Epidermal melanocyte (primary cell): ENCODE measurements around the gene GABRR2.

Experiments
- DNase-seq: peaks from one replicate; pipeline ENCODE4 v3.0.0; 2011; ENCODE audit warnings: low spot score; ENCODE audit not compliant: insufficient read length

Gene GABRR2

GRCh38 chr6:89315249-89315885 lies at the start of gene GABRR2:
Gene GABRR2 (minus strand): TSS chr6:89315299. CDS start chr6:89315165, 134 bp downstream.
- no peak for DNase-seq

- DNase-seq = no peak
Observed at GRCh38 chr6:89364586-89364985, 49.5 kb upstream of the GABRR2 start.

DNA sequence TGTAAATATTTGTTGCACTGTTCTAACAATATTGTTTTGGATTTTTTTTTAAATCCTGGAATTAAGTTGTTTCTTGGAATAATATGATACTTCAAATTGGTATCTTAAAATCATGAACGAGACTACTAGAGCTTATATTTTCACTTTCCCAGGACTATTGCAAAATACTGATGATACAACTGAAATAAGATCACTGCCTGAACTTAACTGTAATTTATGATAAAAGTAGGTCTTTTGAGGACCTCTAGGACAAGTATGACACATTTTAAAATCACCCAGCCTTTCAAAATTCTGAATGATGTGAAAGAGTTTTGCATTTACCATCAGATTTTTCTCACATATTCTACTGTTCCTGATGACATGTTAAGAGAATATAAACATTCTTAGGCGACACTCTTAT lies 46.1 kb upstream of the GABRR2 start:
- no peak for DNase-seq

DNA sequence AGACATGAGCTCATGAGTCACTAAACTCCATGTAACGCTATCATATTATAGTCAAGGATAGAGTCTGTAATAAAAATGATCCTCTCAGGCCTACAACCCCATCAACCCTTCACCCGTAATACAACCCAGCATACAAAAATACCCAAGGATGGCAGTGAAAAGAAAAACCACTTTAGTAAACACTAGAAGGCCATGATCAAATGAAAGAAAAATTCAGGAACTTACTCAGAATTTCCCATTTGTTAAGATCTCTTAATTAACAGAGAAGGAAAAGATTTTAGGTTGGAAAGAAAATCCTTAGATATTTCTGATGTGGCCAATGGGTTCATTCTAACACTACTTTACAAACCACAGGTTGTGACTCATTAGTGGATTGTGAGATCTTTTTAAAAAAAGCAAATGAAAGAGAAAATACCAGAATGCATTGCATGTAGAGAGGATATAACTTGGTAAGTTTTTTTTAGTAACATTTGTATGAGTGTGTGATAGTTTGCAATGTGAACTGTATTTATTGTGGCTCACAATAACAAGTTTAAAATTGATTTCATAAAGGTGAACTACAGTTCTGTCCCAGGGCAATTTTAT lies 45.4 kb upstream of the GABRR2 start:
- no peak for DNase-seq

DNA sequence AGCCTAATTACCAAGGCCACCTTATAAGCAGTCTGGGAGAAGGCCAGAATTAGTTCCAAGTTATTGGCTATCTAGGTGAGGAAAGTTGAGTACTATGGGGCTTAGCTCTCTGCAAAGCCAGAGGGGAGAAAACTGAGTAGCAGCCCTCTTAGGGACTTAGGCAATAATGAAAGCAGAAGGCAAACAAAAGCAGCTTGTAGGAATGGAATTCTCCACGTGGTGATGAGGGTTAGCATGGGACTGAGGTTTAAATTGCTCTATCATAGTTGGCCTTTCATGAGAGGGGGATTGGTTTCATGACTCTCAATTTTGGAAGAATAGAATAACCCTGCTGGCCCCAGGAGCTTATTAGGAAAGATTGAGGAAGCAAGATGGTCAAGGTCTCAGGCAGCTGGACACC lies 44.5 kb upstream of the GABRR2 start:
- DNase-seq = peak; percentile 38

- no peak for DNase-seq
Observed at GRCh38 chr6:89357390-89357789, 42.3 kb upstream of the GABRR2 start.

DNA sequence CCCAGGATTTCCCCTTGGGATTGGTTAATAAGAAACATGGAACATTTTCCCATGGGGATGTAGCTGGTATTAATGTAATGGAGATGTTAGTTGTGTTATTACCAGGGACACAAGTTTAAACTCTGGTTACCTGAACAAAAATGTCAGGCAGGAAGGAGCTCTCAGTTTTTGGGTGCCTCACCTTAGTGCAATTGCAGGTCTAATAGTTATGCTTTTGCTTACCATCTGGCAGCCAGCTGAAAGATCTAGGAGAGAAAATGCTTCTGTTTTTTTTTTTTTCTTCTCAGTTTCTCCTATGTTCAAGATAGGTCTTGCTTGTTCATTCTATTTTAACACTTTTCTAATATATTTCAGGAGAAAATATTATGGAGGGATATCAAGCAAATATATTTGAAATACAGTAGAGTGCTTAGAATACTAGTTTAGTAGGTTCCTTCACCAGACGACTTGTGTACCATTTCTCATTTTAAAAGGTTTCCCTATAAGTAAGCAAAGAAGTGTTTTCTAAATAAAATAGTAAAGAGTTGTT lies 41.6 kb upstream of the GABRR2 start:
- no peak for DNase-seq

GRCh38 chr6:89355511-89356194 lies 40.6 kb upstream of the GABRR2 start:
- no peak for DNase-seq

DNA sequence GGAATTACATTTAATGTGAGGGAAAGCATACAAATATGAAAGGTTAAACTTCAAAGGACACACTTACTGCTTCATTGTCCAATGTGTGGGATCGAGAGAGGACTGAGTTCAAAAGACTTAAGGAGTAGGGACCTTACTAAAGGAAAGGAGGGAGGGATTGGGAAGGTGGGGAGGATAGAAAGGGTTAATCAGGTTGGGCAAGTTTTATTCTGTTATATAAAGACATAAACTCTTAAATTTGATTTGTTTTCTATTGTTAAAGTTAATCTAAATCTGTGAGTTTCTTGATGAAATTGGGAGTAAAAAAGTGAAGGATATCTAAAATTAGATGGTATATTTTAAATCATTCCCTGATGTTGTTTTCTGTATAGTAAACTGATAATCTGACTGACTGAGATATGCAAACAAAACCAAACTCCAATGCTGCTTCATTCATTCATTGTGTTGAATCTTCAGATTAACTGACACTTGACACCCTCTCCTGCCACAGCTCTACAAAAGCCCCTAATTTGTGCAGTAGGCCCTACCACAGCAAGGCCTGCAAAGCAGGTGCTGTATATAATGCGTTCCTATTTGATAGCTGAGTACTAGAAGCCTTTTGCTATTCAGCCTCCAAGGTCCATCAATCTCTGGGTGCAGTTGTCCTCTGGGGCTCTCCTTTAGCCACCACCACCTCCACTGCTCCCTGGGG lies 38.7 kb upstream of the GABRR2 start:
- DNase-seq = no peak

DNA sequence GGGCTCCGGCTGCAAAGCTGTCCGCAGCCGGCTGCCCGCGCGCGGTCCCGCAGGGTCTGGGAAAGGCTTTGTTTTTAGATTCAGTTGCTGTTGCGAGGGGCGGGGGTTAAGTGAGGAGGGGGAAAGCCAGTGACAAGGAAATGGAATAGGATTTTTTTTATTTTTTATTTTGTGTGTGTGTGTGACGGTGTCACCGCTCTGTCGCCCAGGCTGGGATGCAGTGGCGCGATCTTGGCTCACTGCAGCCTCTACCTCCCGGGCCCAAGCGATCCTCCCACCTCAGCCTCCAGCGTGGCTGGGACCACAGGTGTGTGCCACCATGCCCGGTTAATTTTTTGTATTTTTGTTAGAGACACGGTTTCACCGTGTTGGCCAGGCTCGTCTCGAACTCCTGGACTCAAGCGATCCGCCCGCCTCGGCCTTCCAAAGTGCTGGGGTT lies 38.0 kb upstream of the GABRR2 start:
- DNase-seq = no peak

- peak; percentile 82 for DNase-seq
Observed at GRCh38 chr6:89352278-89353117, 37.4 kb upstream of the GABRR2 start, which contains the start of gene UBE2J1. Gene UBE2J1 (minus strand): TSS chr6:89352722. CDS start chr6:89352569, 153 bp downstream.

GRCh38 chr6:89351671-89352277 lies 36.7 kb upstream of the GABRR2 start:
- DNase-seq = no peak

GRCh38 chr6:89350281-89350966 lies 35.3 kb upstream of the GABRR2 start:
- no peak for DNase-seq

DNA sequence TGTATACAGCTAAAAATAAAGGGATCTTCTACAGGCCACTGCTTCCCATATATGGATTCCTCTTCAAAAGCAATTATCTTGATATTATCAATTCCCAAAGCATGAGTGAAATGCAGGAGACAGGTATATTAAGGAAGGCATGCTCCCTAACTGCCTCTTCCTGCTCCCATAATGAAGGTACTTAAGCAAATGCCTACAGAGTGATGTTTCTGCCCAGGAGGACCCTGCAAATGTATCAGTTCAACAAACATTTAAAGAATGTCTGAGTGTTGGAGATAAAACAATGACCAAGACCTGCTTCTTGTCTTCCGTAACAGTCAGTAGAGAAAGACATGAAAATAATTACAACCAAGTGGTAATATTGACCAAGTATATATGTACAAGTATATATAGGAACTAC lies 33.3 kb upstream of the GABRR2 start:
- DNase-seq = no peak

GRCh38 chr6:89347825-89348224 lies 32.7 kb upstream of the GABRR2 start:
- DNase-seq = no peak

- no peak for DNase-seq
Observed at GRCh38 chr6:89346433-89346832, 31.3 kb upstream of the GABRR2 start.

DNA sequence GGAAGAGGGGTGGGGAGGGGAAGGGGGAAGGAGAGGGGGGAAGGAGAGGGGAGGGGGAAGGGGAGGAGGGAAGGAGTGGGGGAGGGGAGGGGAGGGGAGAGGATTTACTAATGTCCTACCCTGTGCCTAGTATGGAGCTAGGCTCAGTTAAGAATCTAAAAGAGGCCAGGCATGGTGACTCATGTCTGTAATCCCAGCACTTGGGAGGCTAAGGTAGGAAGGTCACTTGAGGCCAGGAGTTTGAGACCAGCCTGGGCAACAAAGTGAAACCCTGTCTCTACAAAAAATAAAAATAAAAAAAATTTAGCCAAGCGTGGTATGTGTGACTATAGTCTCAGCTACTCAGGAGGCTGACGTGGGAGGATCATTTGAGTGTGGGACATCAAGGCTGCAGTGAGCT lies 24.5 kb upstream of the GABRR2 start:
- DNase-seq = no peak

DNA sequence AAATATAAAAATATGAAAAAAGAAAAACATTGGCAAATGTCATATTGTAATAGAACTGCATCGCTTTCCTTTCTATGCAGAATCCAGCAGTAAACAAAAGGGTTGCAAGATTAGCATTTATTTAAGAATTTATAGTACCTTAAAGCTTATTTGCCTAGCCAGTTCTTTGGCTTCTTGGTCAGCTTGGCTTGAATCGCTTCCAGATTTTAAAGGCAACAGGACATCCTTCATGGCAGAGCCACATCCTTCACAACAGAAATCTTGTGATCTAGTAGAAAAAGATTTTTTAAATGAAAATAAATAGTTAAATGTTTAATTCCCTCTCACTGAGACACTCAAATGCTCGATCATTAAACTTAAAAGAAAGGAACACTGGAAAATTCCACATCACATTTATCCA lies 20.1 kb upstream of the GABRR2 start:
- no peak for DNase-seq

DNA sequence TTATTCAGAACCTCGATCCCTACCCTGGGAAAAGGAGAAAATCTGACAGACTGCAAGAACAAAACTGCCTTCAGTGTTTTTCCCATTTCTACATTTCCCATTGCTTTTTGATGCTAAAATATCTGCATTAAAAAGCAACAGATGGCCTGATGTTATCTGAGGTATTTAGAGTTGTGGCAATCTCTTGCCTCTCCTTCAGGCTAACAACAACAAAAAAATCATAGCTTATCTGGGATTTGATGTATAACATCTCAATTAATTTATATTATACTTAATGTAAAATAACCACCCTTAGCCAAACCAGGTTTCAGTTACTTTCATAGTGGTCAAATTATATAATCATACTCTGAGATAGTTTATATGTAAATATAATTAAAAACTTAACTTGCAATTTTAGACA lies 15.8 kb upstream of the GABRR2 start:
- no peak for DNase-seq

DNA sequence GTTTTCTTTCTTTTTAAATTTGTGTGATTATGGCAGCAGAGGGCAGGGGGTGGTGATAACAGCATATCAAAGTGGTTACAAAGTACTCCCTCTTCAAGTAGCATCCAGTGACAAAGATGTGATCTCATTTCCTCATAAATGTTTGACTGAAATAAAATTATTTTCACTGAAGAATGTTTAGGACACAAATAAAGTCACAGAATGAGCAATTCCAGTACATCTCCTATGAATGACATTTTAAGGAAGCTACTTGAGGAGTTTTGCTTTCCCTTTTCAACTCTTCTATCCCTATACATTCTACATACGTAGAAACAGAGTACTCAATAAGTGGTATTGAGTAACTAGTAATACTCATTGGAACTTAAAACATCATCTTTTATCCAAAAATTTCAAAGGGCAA lies 13.9 kb upstream of the GABRR2 start:
- no peak for DNase-seq
